SH-SY5Y (cell line): ENCODE data around the gene SIK2.

Experiments used
- GATA2 ChIP-seq: IDR thresholded peaks from 2 replicates; pipeline ENCODE4 v1.6.1; 2011; ENCODE audit warnings: mild to moderate bottlenecking, low read depth, low read length
- GATA3 ChIP-seq: IDR thresholded peaks from 2 replicates; pipeline ENCODE4 v1.6.1; 2011; ENCODE audit warnings: low read depth, mild to moderate bottlenecking, low read length, moderate library complexity

The SIK2 gene

GRCh38 chr11:111729071-111729830 lies 127.0 kb downstream of the SIK2 start:
- TF ChIP-seq GATA2, result no peak
- TF ChIP-seq GATA3, result no peak

- TF ChIP-seq GATA2, result no peak
These were observed 127.6 kb downstream of the SIK2 start for GRCh38 chr11:111729831-111730311.

GRCh38 chr11:111730871-111731591 lies 128.8 kb downstream of the SIK2 start:
- no peak for TF ChIP-seq GATA3
- TF ChIP-seq GATA2, result no peak

DNA sequence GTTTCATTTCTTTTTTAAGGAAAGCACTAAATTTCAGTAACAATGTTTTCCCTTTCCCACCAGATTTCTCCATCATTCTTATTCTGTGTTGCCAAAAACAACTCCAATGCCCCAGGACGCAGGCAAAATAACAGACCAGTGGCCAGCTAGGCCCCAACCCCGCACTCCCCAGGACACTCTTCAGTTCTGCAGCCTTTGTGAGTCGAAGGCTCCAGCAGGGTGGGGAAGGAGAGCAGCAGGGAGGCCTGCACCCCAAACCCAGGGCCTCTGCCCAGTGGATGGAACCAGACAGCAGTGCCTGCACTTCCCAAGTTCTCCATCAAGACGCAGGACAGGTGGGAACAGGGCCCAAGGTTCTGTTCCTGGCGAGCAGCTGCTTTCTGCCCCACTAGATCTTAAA lies 129.6 kb downstream of the SIK2 start:
- TF ChIP-seq GATA2 (no peak), GATA3 (no peak)

DNA sequence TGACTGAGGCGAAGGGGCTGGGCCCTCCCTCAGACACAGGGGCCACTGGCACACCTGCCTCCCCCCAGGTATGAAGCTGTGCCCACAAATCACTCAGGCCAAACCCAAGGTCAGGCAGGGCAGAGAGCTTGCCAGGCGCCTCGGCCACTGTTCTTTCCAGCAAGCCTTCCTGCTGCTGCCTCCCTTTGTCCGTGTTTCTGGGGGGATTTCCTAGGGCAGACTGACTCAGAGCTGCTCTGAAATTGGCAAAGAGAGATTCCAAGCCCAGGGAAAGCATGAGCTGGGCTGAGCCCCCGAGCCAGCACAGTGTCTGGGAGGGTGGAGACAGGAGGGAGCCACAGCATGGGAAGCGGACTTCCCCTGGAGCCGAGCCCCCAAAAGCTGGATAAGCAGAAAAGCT lies 130.8 kb downstream of the SIK2 start:
- no peak for TF ChIP-seq GATA3
- TF ChIP-seq GATA2, result no peak

DNA sequence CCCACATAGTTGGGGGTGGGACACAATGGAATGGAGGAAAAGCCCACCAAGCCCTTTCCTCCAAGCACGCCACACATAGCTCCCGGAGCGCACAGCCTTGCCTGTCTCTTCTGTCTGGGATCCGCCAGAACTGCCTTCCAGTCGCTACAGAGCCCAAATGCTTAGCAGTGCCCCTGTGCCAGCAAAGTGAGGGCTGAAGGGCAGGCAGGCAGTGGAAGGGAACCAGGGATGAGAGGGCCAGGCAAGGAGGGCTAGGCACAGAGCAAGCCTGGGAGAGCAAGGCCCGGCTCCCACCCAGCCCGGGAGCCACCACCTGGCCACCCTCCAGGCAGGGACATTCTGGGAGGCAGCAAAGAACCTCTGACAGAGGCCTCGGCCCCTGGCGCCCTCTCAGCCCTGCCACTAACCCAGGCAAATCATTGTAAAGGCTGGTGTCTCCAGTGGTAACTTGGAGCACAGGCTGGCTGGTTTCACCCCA lies 131.4 kb downstream of the SIK2 start:
- no peak for TF ChIP-seq GATA2
- no peak for TF ChIP-seq GATA3

DNA sequence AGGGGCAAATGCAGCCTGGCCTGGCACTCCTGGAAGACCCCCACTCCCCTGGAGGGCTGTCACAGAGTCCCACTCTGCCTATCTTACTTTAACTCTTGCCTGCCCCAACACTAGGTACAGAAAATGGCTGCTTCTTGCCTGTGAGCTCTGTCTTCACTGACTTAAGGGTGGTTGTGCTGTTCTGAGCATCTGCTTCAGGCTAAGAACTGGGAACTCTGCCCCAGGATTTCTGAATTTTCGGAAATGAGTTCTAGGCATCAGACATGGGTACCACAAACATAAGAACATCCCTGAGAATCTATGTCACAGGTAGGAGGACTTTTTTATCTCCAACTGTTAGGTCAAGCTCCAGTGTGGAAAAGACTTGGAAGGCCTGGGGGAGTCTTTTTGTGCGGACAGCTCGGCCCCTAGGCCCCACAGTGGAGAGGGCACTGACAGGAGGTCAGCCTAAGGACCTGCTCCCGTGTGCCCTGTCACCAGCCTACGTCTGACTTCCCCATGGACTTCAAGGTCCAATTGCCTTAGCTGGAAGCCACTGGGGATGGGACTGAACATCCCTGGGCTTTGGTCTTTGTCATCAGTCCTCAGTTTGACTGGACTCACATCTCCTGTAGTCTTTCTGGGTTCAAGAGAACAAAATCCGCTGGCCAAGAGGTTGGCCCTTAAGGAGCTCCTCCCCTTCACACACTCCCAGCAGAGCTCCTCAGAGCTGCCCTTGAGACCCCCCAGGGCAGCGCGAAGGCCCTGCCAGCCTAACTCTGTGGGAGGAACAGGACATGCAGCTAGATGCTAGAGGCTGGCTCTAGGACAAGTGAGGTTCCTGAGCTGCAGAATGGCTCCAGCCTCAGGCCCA lies 132.1 kb downstream of the SIK2 start:
- no peak for TF ChIP-seq GATA3
- no peak for TF ChIP-seq GATA2

GRCh38 chr11:111734954-111735261 lies 132.7 kb downstream of the SIK2 start:
- TF ChIP-seq GATA3 (no peak), GATA2 (no peak)

DNA sequence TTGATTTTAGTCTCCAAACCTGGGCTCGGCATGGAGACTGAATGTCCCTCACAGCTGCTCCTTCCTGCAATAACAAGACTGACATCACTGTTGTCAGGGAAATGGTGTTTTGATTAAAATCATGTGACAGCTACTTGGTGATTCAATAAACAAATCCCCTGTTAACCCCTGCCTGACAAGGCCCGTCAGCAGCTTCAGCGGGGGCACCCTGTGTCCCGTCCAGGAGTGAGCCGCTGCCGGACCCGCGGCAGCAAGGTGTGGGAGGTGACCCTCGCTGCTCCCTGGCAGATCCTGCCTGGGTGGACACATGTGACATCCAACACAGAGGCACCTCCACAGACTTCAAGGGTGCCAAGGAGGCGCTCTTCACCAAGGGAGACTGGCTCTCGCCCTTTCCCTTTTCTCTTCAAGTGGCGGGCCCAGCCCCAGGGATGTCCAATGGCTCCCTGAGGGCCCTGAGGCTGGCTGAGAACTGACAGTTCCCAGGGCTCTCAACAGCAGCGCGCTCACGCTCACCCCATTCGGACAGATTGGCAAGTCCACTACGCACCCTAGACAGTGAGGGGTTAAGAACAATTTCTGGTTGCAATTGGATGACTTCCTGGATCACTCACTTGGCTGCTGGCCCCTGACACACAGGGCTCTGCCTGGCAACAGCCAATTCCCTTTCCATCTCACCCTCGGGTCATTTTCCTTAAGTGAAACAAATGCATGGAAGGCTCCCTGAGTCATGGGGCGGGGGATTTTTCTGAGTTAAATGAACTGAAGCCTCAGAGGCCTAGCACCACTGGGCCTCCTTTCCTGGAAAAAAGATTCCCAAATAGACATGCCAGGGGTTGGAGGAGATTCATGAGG lies 133.2 kb downstream of the SIK2 start:
- TF ChIP-seq GATA3 (no peak), GATA2 (no peak)

- TF ChIP-seq GATA2, result no peak
- TF ChIP-seq GATA3, result no peak
These were observed 133.9 kb downstream of the SIK2 start for GRCh38 chr11:111736181-111736590.

DNA sequence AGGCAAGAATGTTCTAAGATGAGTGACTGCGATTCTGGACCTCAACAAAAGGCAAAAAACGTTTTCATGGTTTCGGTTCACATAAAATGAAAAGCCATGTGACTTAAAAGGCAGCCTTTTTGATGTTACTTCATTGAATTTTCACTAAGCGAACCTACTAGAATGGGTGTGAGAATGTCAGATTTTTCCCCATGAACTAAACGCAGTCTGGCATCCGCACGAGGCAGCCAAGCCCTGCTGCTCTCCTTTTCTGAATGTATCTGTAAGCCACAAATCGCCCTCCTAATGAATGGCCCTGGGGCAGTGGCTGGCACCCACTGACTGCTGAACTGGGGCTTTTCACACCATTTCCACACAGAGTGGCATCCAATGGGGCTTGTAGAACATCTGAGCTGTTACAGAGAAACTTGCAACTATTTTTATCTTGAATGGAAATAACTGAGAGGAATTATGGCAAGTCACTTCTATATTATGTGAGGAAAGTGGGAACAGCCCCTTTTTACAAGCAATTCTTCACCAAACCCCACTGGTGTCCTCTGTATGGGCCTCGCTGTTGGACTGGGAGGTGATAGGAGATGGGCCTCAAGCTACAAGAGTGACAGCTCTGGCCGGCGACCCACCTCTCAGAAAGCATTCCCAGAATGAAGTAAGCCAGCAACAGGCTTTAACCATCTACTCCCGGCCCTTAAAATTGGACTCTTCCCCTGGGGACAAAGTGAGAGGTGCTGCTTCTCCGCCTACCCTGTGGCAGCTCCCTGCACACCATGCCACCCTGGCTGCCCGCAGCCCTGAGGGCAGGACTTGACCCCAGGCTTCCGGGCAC lies 134.6 kb downstream of the SIK2 start:
- TF ChIP-seq GATA2 (no peak), GATA3 (no peak)

GRCh38 chr11:111737444-111738210 lies 135.4 kb downstream of the SIK2 start:
- TF ChIP-seq GATA3 (no peak), GATA2 (no peak)
